GM13976 (cell line): Measurements from ENCODE around the gene MDN1.
"Not testable (repeated sequence)": the region's sequence is repeated elsewhere in the genome, so short reads cannot be mapped to it uniquely, and the experiment has no call there.

ENCODE experiments used
- DNase-seq: peaks from one replicate; pipeline ENCODE4 v3.0.0; 2012; ENCODE audit warnings: low spot score
- CTCF ChIP-seq: IDR thresholded peaks from 2 replicates; pipeline ENCODE4 v1.5.1; 2012; ENCODE audit warnings: borderline replicate concordance, mild to moderate bottlenecking; ENCODE audit not compliant: insufficient read depth; ENCODE audit errors: extremely low read depth, missing control alignments, control extremely low read depth
- in situ Hi-C: fragments of 300-500 bp; cut with MboI; formaldehyde crosslinking; loops from one replicate; pipeline ENCODE4 v1.12.0; 2022; ENCODE audit warnings: low sequenced_read_pairs, mixed read lengths, inconsistent platforms; ENCODE audit not compliant: unreplicated experiment

Gene MDN1

GRCh38 chr6:89858041-89858440 is 38.4 kb upstream of the MDN1 start:
- no peak for DNase-seq
- no peak for TF ChIP-seq CTCF
- in situ Hi-C loops, result no loop called here

GRCh38 chr6:89853068-89853467 is 33.5 kb upstream of the MDN1 start:
- no peak for TF ChIP-seq CTCF
- in situ Hi-C loops, result no loop called here
- no peak for DNase-seq

GRCh38 chr6:89847513-89847912 is 27.9 kb upstream of the MDN1 start:
- DNase-seq, in situ Hi-C loops: not testable (repeated sequence)

- TF ChIP-seq CTCF, result no peak
- DNase-seq, result no peak
- in situ Hi-C loops, result no loop called here
Observed at GRCh38 chr6:89843070-89843469, 23.5 kb upstream of the MDN1 start.

- in situ Hi-C loops, result no loop called here
- DNase-seq, result no peak
- no peak for TF ChIP-seq CTCF
Observed at GRCh38 chr6:89842228-89842627, 22.6 kb upstream of the MDN1 start.

GRCh38 chr6:89840538-89840937 is 20.9 kb upstream of the MDN1 start:
- no peak for DNase-seq
- TF ChIP-seq CTCF, result no peak
- in situ Hi-C loops, result no loop called here

GRCh38 chr6:89836639-89837222 is 17.1 kb upstream of the MDN1 start:
- in situ Hi-C loops, result no loop called here
- TF ChIP-seq CTCF, result no peak
- DNase-seq, result no peak
